Mesodermal cell (in vitro differentiated cells): Measurements from ENCODE around the gene CIITA.

Source experiments
- H3K27ac ChIP-seq: 2 replicates; pipeline ENCODE4 v1.7.0; 2013; ENCODE audit warnings: mild to moderate bottlenecking, low read depth, low read length, moderate library complexity; ENCODE audit not compliant: severe bottlenecking
- H3K36me3 ChIP-seq: 2 replicates; pipeline ENCODE4 v1.7.1; 2013; ENCODE audit warnings: mild to moderate bottlenecking, low read length, moderate library complexity; ENCODE audit not compliant: control insufficient read depth, insufficient read depth
- H3K4me1 ChIP-seq: one replicate; pipeline ENCODE4 v1.7.1; 2013; ENCODE audit warnings: mild to moderate bottlenecking, low read length; ENCODE audit not compliant: insufficient read depth, control insufficient read depth, poor library complexity, severe bottlenecking
- H3K4me3 ChIP-seq: 2 replicates; pipeline ENCODE4 v1.7.0; 2013; ENCODE audit warnings: low read length, control low read depth, mild to moderate bottlenecking; ENCODE audit not compliant: insufficient read depth, poor library complexity, severe bottlenecking; ENCODE audit errors: extremely low read depth
- H3K9me3 ChIP-seq: 2 replicates; pipeline ENCODE4 v1.7.1; 2013; ENCODE audit warnings: mild to moderate bottlenecking, low read length, moderate library complexity; ENCODE audit not compliant: control insufficient read depth
- WGBS, 2 experiments: methylation state at CpG; one replicate each; pipeline ENCODE4 v1.1.5; 2013; ENCODE audit warnings: missing lambda C conversion rate in 2 of 2; ENCODE audit not compliant: insufficient coverage in 2 of 2; 5-methylcytosine and 5-hydroxymethylcytosine counted together

The CIITA gene

GRCh38 chr16:10852948-10853347 is 24.1 kb upstream of the CIITA start:
- Histone ChIP-seq H3K27ac (no peak overlapping the region), H3K4me1 (no peaks in the 10 kb centered on the region), H3K4me3 (no peak overlapping the region), H3K36me3 (no peaks in the 10 kb centered on the region), H3K9me3 (no peaks in the 10 kb centered on the region)
- 100% methylated on average over 3 to 4 of the region's 5 CpGs for WGBS, 2 experiments

- H3K36me3 ChIP-seq: no peaks in the 10 kb centered on the region
- H3K27ac ChIP-seq: no peak overlapping the region
- no peaks in the 10 kb centered on the region for H3K9me3 ChIP-seq
- no peak overlapping the region for H3K4me3 ChIP-seq
- WGBS, 2 experiments: 86 to 88% methylated on average over 1 to 2 of the region's 2 CpGs
- H3K4me1 ChIP-seq: no peaks in the 10 kb centered on the region
Observed at GRCh38 chr16:10856042-10856441, 21.0 kb upstream of the CIITA start.

DNA sequence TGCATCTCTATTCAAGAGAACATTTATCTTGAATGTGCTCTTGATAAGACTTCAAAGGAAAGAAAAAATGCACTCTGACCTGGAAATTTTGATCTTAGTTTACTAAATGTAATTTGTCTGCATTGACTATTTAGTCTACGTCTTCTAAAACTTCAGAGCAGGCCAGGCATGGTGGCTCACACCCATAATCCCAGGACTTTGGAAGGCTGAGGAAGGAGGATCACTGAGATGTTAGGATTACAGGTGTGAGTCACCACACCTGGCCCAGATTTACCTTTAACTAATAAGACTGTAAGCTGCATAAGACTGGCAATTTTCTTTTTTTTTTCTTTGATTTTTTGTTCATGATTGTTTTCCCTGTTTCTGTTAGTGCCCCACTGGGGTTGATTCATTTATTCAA is 18.8 kb upstream of the CIITA start:
- Histone ChIP-seq H3K27ac (no peak overlapping the region), H3K36me3 (no peaks in the 10 kb centered on the region), H3K4me1 (no peaks in the 10 kb centered on the region), H3K4me3 (no peak overlapping the region), H3K9me3 (no peaks in the 10 kb centered on the region)
- WGBS, 2 experiments: 100% methylated on average over 1 of the region's 1 CpG

GRCh38 chr16:10859020-10859419 is 18.0 kb upstream of the CIITA start:
- Histone ChIP-seq H3K36me3 (no peaks in the 10 kb centered on the region), H3K27ac (no peak overlapping the region), H3K9me3 (no peaks in the 10 kb centered on the region), H3K4me3 (no peak overlapping the region), H3K4me1 (no peaks in the 10 kb centered on the region)
- WGBS, 2 experiments: 14 to 45% methylated on average over 1 to 2 of the region's 2 CpGs

DNA sequence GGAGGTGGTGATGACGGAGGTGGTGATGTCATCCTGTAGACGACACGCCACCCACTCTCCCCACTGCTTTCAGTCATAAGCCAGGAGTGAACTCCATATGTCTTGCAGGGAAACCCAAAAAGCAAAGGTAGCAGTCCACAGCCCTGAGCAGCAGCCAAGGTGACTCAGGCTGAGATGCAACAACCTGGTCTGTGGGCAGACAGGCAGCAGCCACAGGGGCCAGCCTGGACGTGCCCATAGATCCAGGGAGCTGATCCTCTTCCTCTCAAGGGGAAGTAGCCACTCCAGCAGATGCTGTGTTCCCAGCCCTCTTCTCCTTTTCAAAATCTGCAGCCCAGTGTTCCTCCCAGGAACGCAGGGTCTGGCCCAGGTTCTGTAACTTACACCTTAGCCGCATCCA is 17.3 kb upstream of the CIITA start:
- Histone ChIP-seq H3K9me3 (no peaks in the 10 kb centered on the region), H3K4me3 (no peak overlapping the region), H3K36me3 (no peaks in the 10 kb centered on the region), H3K27ac (no peak overlapping the region), H3K4me1 (no peaks in the 10 kb centered on the region)
- WGBS, 2 experiments: 88 to 97% methylated on average over 1 to 2 of the region's 6 CpGs

- Histone ChIP-seq H3K4me3 (no peak overlapping the region), H3K4me1 (no peaks in the 10 kb centered on the region), H3K36me3 (no peaks in the 10 kb centered on the region), H3K27ac (no peak overlapping the region), H3K9me3 (no peaks in the 10 kb centered on the region)
- 76 to 92% methylated on average over 2 of the region's 2 CpGs for WGBS, 2 experiments
Observed at GRCh38 chr16:10862438-10862837, 14.6 kb upstream of the CIITA start.

- no peaks in the 10 kb centered on the region for H3K36me3 ChIP-seq
- WGBS, 2 experiments: 85 to 90% methylated on average over 11 of the region's 13 CpGs
- no peak overlapping the region for H3K27ac ChIP-seq
- no peak overlapping the region for H3K4me3 ChIP-seq
- no peaks in the 10 kb centered on the region for H3K9me3 ChIP-seq
- peaks cover 6% of the 10 kb centered on the region for H3K4me1 ChIP-seq
Observed at GRCh38 chr16:10865991-10866966, 10.7 kb upstream of the CIITA start.

DNA sequence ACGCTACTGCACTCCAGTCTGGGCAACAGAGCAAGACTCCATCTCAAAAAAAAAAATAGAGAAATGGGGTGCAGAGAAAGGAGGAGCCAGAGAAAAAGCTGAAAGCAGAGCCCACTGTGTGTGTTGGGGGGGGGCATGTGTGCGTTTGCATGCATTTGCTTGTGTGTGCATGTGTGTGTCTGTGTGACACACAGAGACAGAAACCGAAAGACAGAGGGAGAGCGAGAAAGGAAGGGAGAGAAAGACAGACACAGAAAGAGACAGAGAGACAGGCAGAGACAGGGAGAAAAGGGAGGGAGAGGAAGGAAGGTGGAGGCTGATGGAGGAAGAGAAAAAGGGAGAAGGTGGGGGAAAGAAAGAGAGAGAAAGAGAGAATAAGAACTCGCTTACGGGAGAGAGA is 9.8 kb upstream of the CIITA start:
- Histone ChIP-seq H3K36me3 (no peaks in the 10 kb centered on the region), H3K4me3 (no peak overlapping the region), H3K27ac (no peak overlapping the region), H3K9me3 (no peaks in the 10 kb centered on the region), H3K4me1 (peaks cover 10% of the 10 kb centered on the region)
- 81 to 93% methylated on average over 3 to 4 of the region's 6 CpGs for WGBS, 2 experiments

DNA sequence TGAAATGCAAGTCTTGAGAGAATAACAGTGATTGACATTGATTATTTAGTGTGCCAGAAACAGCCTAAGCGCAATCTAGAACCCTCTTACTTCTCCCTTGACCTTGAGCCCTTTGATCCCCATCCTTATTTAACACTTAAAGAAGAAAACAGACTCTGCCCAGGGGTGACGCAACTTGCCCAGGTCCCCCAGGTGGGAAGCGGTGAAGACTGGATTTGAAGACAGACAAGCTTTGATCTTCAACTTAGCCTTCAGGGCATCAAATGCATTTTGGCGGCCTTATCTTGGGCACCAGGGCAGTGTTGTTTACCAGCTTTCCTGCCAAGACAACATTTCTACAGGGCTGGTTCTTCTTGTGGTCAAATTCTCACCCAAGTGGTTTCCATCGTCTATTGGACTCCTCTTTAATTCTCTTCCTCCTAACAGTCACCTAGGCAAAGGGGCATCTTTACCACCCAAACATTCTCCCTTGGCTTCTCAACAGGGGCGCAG is 8.9 kb upstream of the CIITA start:
- H3K36me3 ChIP-seq: no peaks in the 10 kb centered on the region
- peaks cover 10% of the 10 kb centered on the region for H3K4me1 ChIP-seq
- no peak overlapping the region for H3K27ac ChIP-seq
- H3K9me3 ChIP-seq: no peaks in the 10 kb centered on the region
- H3K4me3 ChIP-seq: no peak overlapping the region
- WGBS, 2 experiments: 95 to 97% methylated on average over 6 of the region's 6 CpGs

DNA sequence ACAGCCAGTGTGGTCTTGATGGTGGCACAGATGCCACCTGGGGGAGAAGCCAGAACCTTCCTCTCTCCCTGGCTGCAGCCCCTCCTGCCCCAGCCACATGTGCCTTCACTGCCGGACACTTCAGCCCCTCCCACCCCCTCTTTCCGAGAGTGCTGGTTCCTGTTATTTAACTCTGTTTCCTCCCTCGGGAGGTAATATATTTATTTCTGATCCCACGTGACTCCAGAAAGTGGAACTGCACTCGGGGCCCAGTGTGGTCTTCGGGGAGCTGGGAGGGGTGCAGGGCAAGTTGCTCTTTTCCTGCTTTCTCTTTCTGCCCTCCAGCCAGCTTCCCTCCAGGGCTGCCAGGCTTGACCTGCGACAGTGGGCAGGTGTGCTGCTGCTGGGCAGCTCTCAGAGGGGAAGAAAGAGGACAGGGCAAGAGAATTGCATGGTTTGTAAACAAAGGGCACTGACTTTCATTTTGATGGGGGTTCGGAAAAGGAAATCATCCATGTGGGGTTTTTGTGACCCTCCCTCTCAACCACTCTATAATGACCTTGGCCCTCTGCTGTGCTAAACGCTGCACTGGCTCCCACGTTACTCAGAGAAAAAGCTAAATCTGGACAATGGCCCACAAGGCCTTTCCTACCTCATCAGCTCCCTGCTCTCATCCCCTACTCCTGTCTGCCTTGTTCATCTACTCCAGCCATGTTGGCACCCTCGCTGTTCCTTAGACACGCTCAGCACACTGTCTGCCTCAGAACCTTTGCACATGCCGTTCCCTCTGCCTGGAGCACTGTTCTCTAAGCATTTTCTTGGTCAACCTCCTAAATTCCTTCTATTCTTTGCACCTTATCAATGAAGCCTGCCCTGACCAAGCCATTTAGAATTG is 8.2 kb upstream of the CIITA start:
- WGBS, 2 experiments: 84 to 89% methylated on average over 9 to 11 of the region's 13 CpGs
- Histone ChIP-seq H3K9me3 (no peaks in the 10 kb centered on the region), H3K4me1 (peaks cover 10% of the 10 kb centered on the region), H3K27ac (no peak overlapping the region), H3K36me3 (no peaks in the 10 kb centered on the region), H3K4me3 (no peak overlapping the region)
